Mammary epithelial cell (primary cell): ENCODE data around the gene RNASE8.

Source experiments
- CTCF ChIP-seq, 2 donors: IDR thresholded peaks in 1 of 2; conservative IDR thresholded peaks in 1 of 2; 2 replicates each; pipeline ENCODE4 v1.5.1; 2011 to 2012; ENCODE audit warnings: inconsistent platforms in 2 of 2, low read length in 2 of 2, mild to moderate bottlenecking in 2 of 2, control low read depth in 1 of 2, low read depth in 1 of 2; ENCODE audit not compliant: insufficient read depth in 1 of 2; ENCODE audit errors: extremely low read depth in 1 of 2
- EZH2 ChIP-seq: IDR thresholded peaks from 2 replicates; pipeline ENCODE4 v1.6.1; 2012; ENCODE audit warnings: low read length, inconsistent platforms, borderline replicate concordance

GRCh38 chr14:21093769-21094681 is 36.4 kb downstream of the RNASE8 start:
- peak in 1 of 2 donors; percentile 13 for TF ChIP-seq CTCF (conservative IDR thresholded peaks at IDR 0.05 in 1 of 2, IDR thresholded peaks at IDR 0.05 in 1 of 2; ENCODE audit: extremely low read depth in 1 of 2, insufficient read depth in 1 of 2, low read depth in 1 of 2, low read length in 2 of 2)
- no peak for TF ChIP-seq EZH2
